HepG2 (cell line): ENCODE data around the gene CFAP97D1. TPM values are rescaled to one million over a fixed set of nuclear protein-coding genes. Genes with fewer than 3 reads are reported as not detected.

ENCODE experiments used
- CAMTA2 ChIP-seq: sonication (generic); formaldehyde crosslinking; IDR thresholded peaks from 2 replicates; pipeline ENCODE4 v1.4.0; 2020; ENCODE audit warnings: mild to moderate bottlenecking, missing genetic modification reagents, borderline replicate concordance
- CENPX ChIP-seq: sonication (generic); formaldehyde crosslinking; IDR thresholded peaks from 2 replicates; pipeline ENCODE4 v1.9.0; 2021; ENCODE audit warnings: mild to moderate bottlenecking, missing genetic modification reagents, moderate library complexity
- CERS6 ChIP-seq: sonication (generic); formaldehyde crosslinking; IDR thresholded peaks from 2 replicates; pipeline ENCODE4 v1.5.0; 2020; ENCODE audit warnings: missing genetic modification reagents
- DRAP1 ChIP-seq: IDR thresholded peaks from 2 replicates; pipeline ENCODE4 v1.6.1; 2016; ENCODE audit warnings: missing genetic modification reagents, missing compliant biosample characterization
- ETV6 ChIP-seq: sonication (generic); formaldehyde crosslinking; conservative IDR thresholded peaks from 2 replicates; pipeline ENCODE4 v1.4.0; 2020; ENCODE audit warnings: missing genetic modification reagents
- FOXC1 ChIP-seq: sonication (generic); formaldehyde crosslinking; IDR thresholded peaks from 2 replicates; pipeline ENCODE4 v1.8.0; 2022; ENCODE audit warnings: mild to moderate bottlenecking, missing genetic modification reagents, borderline replicate concordance
- HDAC2 ChIP-seq: sonication (generic); formaldehyde crosslinking; IDR thresholded peaks from 2 replicates; pipeline ENCODE4 v1.4.0; 2020; ENCODE audit warnings: missing genetic modification reagents
- HHEX ChIP-seq: IDR thresholded peaks from 2 replicates; pipeline ENCODE4 v1.6.1; 2016; ENCODE audit warnings: control low read depth
- HNRNPL ChIP-seq: fragments of 200-400 bp; formaldehyde crosslinking; IDR thresholded peaks from 2 replicates; pipeline ENCODE4 v1.6.1; 2017; ENCODE audit warnings: mild to moderate bottlenecking, low read depth, low read length
- MAFK ChIP-seq, 2 experiments: IDR thresholded peaks in 1 of 2; conservative IDR thresholded peaks in 1 of 2; 2 replicates each; pipeline ENCODE4 v1.6.1; 2011; ENCODE audit warnings: improper control_type of control experiment in 2 of 2, low read length in 2 of 2
- MED8 ChIP-seq: sonication (generic); formaldehyde crosslinking; IDR thresholded peaks from 2 replicates; pipeline ENCODE4 v1.8.1; 2023; ENCODE audit warnings: mild to moderate bottlenecking, missing genetic modification reagents; ENCODE audit not compliant: insufficient replicate concordance
- MIER3 ChIP-seq: IDR thresholded peaks from 2 replicates; pipeline ENCODE4 v1.6.1; 2016; ENCODE audit warnings: missing compliant biosample characterization, borderline replicate concordance
- RAD21 ChIP-seq: fragments of 450-650 bp; formaldehyde crosslinking; IDR thresholded peaks from 2 replicates; pipeline ENCODE4 v1.5.0; 2020; ENCODE audit warnings: mild to moderate bottlenecking
- RELA ChIP-seq: sonication (generic); formaldehyde crosslinking; IDR thresholded peaks from 2 replicates; pipeline ENCODE4 v1.4.0; 2020; ENCODE audit warnings: missing genetic modification reagents
- SMAD3 ChIP-seq: sonication (generic); formaldehyde crosslinking; IDR thresholded peaks from 2 replicates; pipeline ENCODE4 v1.4.0; 2020; ENCODE audit warnings: missing genetic modification reagents
- SOX6 ChIP-seq, 2 experiments: fragments of 450-650 bp in 1 of 2; sonication (generic) in 1 of 2; formaldehyde crosslinking in 1 of 2; IDR thresholded peaks; 2 replicates each; pipeline versions ENCODE4 v1.4.0 to v1.6.1; 2017 to 2020; ENCODE audit warnings: antibody characterized with exemption in 1 of 2, mild to moderate bottlenecking in 1 of 2, missing genetic modification reagents in 1 of 2
- THAP9 ChIP-seq: sonication (generic); formaldehyde crosslinking; IDR thresholded peaks from 2 replicates; pipeline ENCODE4; 2020; ENCODE audit warnings: missing genetic modification reagents, mild to moderate bottlenecking, borderline replicate concordance
- YY1 ChIP-seq: IDR thresholded peaks from 2 replicates; pipeline ENCODE4 v1.6.1; 2011; ENCODE audit warnings: low read length, low read depth, moderate library complexity, mild to moderate bottlenecking; ENCODE audit not compliant: insufficient read depth, insufficient replicate concordance
- ZBTB1 ChIP-seq: sonication (generic); formaldehyde crosslinking; IDR thresholded peaks from 2 replicates; pipeline ENCODE4 v1.4.0; 2020; ENCODE audit warnings: missing genetic modification reagents, borderline replicate concordance
- ZBTB33 ChIP-seq: sonication (generic); formaldehyde crosslinking; IDR thresholded peaks from 2 replicates; pipeline ENCODE4 v1.4.0; 2020; ENCODE audit warnings: missing genetic modification reagents
- ZC3H4 ChIP-seq: sonication (generic); formaldehyde crosslinking; IDR thresholded peaks from 2 replicates; pipeline ENCODE4 v1.4.0; 2020; ENCODE audit warnings: missing genetic modification reagents, borderline replicate concordance
- ZNF430 ChIP-seq: sonication (generic); formaldehyde crosslinking; IDR thresholded peaks from 2 replicates; pipeline ENCODE4 v1.9.0; 2021; ENCODE audit warnings: mild to moderate bottlenecking, missing genetic modification reagents
- ZNF543 ChIP-seq: sonication (generic); formaldehyde crosslinking; IDR thresholded peaks from 2 replicates; pipeline ENCODE4 v1.4.0; 2020; ENCODE audit warnings: mild to moderate bottlenecking, missing genetic modification reagents
- ZNF652 ChIP-seq: IDR thresholded peaks from 2 replicates; pipeline ENCODE4 v1.6.1; 2016; ENCODE audit warnings: low read depth, borderline replicate concordance
- ZNF790 ChIP-seq: sonication (generic); formaldehyde crosslinking; IDR thresholded peaks from 2 replicates; pipeline ENCODE4 v1.8.0; 2022; ENCODE audit warnings: missing genetic modification reagents, mild to moderate bottlenecking, borderline replicate concordance
- polyA plus RNA-seq, 8 experiments: library from polyadenylated mRNA; depleted of rRNA in 3 of 8; stranded (reverse) in 7 of 8; unstranded in 1 of 8; fragments of >200 nt; fragmentation: Illumina TruSeq in 4 of 8; extraction: Trizol in 4 of 8; gene quantifications; 2 replicates each; pipeline versions ENCODE4 v1.2.1 to v1.2.3, GENCODE V29; 2011 to 2016; ENCODE audit warnings: low read depth in 4 of 8, missing spikeins in 1 of 8, mixed read lengths in 1 of 8; ENCODE audit not compliant: insufficient read depth in 1 of 8
- total RNA-seq, 5 experiments: library from RNA; depleted of rRNA; stranded (reverse); fragments of >200 nt; fragmentation: Illumina TruSeq; extraction: Trizol; gene quantifications; 2 replicates each; pipeline ENCODE4 v1.2.3, GENCODE V29; 2016; ENCODE audit warnings: low read depth in 1 of 5

The CFAP97D1 gene
- total and polyA plus RNA-seq, 2 of the 13 experiments (the other 11 are each of a cell fraction or from before 2014, with no cell fraction given), result 0.02 TPM; not detected in 1

GRCh38 chr17:43755389-43755875, 24.8 kb upstream of the CFAP97D1 start (continued):
- TF ChIP-seq THAP9 (CRISPR knock-in tag) (no peak), HDAC2 (CRISPR knock-in tag) (no peak), ETV6 (CRISPR knock-in tag) (no peak), SOX6 (IDR thresholded peaks at IDR 0.05) (no peak), SOX6 (CRISPR knock-in tag; IDR thresholded peaks at IDR 0.05) (no peak), ZNF790 (no peak), DRAP1 (CRISPR knock-in tag) (no peak), CENPX (CRISPR knock-in tag) (no peak), ZBTB1 (CRISPR knock-in tag) (no peak), ZNF652 (CRISPR knock-in tag) (no peak), MIER3 (no peak), ZNF430 (CRISPR knock-in tag) (peak; percentile 64; the same call in 1 of the 2 replicates), CERS6 (CRISPR knock-in tag) (no peak), CAMTA2 (no peak), ZNF543 (CRISPR knock-in tag) (0 out of 2 replicates have a peak, but pooled peaks have one; percentile 32), MED8 (CRISPR knock-in tag) (no peak), FOXC1 (CRISPR knock-in tag) (no peak), MAFK (conservative IDR thresholded peaks at IDR 0.05 in 1 of 2, IDR thresholded peaks at IDR 0.05 in 1 of 2; ENCODE audit: low read length in 2 of 2) (no peak), HNRNPL (no peak), YY1 (no peak), ZBTB33 (CRISPR knock-in tag) (no peak), HHEX (no peak), RAD21 (CRISPR knock-in tag) (no peak), RELA (no peak), SMAD3 (CRISPR knock-in tag) (no peak), ZC3H4 (no peak)
